HAP-1 (cell line): ENCODE data around the gene LGALS1.
"Not testable (repeated sequence)": the region's sequence is repeated elsewhere in the genome, so short reads cannot be mapped to it uniquely, and the experiment has no call there.

Experiments used
- DNase-seq, 2 experiments: peaks; one replicate each; pipeline ENCODE4 v3.0.0-alpha.2; 2016 to 2020; ENCODE audit warnings: low spot score in 2 of 2
- H3K27me3 ChIP-seq: fragments of 250-450 bp; sonication (Bioruptor Pico); 2 replicates; pipeline ENCODE4 v1.5.1; 2020; ENCODE audit warnings: low read depth, mild to moderate bottlenecking, moderate library complexity
- H3K36me3 ChIP-seq: fragments of 250-450 bp; sonication (Bioruptor Pico); replicated peaks from 2 replicates; pipeline ENCODE4 v1.5.1; 2020; ENCODE audit warnings: mild to moderate bottlenecking
- H3K4me1 ChIP-seq: fragments of 250-450 bp; sonication (Bioruptor Pico); 2 replicates; pipeline ENCODE4 v1.5.1; 2020; ENCODE audit warnings: mild to moderate bottlenecking
- H3K4me3 ChIP-seq: fragments of 250-450 bp; sonication (Bioruptor Pico); 2 replicates; pipeline ENCODE4 v1.5.1; 2020; ENCODE audit warnings: mild to moderate bottlenecking, moderate library complexity
- H3K9me3 ChIP-seq: fragments of 250-450 bp; sonication (Bioruptor Pico); 2 replicates; pipeline ENCODE4 v1.5.1; 2020; ENCODE audit warnings: mild to moderate bottlenecking, moderate library complexity
- in situ Hi-C: fragments of 300-500 bp; cut with MboI; formaldehyde crosslinking; loops from 3 replicates; pipeline ENCODE4 v1.14.3; 2020; ENCODE audit warnings: low sequenced_read_pairs, inconsistent platforms, mixed read lengths

Gene LGALS1

GRCh38 chr22:37697538-37697835 lies 22.1 kb downstream of the LGALS1 start:
- no peaks in the 10 kb centered on the region for H3K9me3 ChIP-seq
- H3K4me1 ChIP-seq = peaks cover 5% of the 10 kb centered on the region
- no peaks in the 10 kb centered on the region for H3K27me3 ChIP-seq
- no peak for DNase-seq
- H3K36me3 ChIP-seq = peaks cover 15% of the 10 kb centered on the region
- no peak overlapping the region for H3K4me3 ChIP-seq
- in situ Hi-C loops = no loop called here

GRCh38 chr22:37701141-37701786 lies 25.8 kb downstream of the LGALS1 start:
- Histone ChIP-seq H3K4me3 (no peak overlapping the region), H3K4me1 (peaks cover 5% of the 10 kb centered on the region), H3K9me3 (no peaks in the 10 kb centered on the region), H3K36me3 (no peaks in the 10 kb centered on the region), H3K27me3 (no peaks in the 10 kb centered on the region)
- in situ Hi-C loops = no loop called here
- no peak for DNase-seq

GRCh38 chr22:37703906-37704305 lies 28.5 kb downstream of the LGALS1 start:
- Histone ChIP-seq H3K27me3 (no peaks in the 10 kb centered on the region), H3K4me1 (no peaks in the 10 kb centered on the region), H3K9me3 (no peaks in the 10 kb centered on the region), H3K4me3 (no peak overlapping the region), H3K36me3 (no peaks in the 10 kb centered on the region)
- in situ Hi-C loops = no loop called here
- no peak for DNase-seq

GRCh38 chr22:37704645-37705044 lies 29.2 kb downstream of the LGALS1 start:
- Histone ChIP-seq H3K9me3 (no peaks in the 10 kb centered on the region), H3K4me3 (no peak overlapping the region), H3K36me3 (no peaks in the 10 kb centered on the region), H3K4me1 (no peaks in the 10 kb centered on the region), H3K27me3 (no peaks in the 10 kb centered on the region)
- in situ Hi-C loops = no loop called here
- no peak for DNase-seq

- in situ Hi-C loops = no loop called here
- H3K4me1 ChIP-seq = no peaks in the 10 kb centered on the region
- no peak for DNase-seq
- H3K4me3 ChIP-seq = no peak overlapping the region
- H3K27me3 ChIP-seq = no peaks in the 10 kb centered on the region
- no peaks in the 10 kb centered on the region for H3K36me3 ChIP-seq
- no peaks in the 10 kb centered on the region for H3K9me3 ChIP-seq
Measured at GRCh38 chr22:37705205-37705604, 29.8 kb downstream of the LGALS1 start.

DNA sequence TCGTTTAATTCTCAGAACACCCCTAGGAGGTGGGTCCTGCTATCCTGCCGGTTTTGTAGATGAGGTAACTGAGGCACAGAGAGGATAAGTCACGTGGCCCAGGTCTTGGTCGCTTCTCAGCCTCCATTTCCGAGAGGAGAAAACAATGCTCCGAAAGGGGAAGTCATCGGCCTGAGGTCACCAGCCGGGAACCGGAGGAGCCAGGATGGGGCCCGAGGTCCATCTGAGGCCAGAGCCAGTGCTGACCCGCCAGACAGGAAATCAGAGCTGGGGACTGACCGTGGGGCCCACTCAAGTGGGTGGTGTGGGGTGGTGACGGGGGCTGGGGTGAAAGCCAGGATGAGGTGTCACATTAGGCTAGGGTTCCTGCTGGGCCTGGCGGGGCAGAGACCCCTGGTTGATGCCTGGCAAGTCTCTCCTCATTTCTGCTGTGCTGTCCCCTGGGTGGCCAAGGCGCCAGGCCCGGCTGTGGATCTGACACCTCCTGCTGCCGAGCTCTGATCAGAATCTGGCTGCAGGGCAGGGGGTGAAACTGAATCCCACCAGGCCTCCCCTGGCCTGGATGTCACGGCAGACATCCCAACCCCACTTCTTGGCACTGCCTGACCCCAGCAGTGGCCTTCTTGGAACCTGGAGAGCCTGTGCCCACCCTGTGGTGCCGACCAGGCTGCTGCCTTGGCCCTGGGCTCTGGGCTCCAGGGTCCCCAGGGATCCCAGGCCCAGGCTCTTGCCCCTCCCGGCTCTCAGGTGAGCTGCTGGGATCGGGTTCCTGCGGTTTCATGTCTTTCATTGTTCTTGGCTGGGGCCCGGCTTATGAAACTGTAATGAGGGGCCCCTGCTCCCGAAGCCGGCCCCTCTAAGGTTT lies 33.4 kb downstream of the LGALS1 start:
- Histone ChIP-seq H3K4me3 (no peak overlapping the region), H3K9me3 (no peaks in the 10 kb centered on the region), H3K4me1 (no peaks in the 10 kb centered on the region), H3K27me3 (no peaks in the 10 kb centered on the region), H3K36me3 (no peaks in the 10 kb centered on the region)
- DNase-seq = no peak
- in situ Hi-C loops = no loop called here

DNA sequence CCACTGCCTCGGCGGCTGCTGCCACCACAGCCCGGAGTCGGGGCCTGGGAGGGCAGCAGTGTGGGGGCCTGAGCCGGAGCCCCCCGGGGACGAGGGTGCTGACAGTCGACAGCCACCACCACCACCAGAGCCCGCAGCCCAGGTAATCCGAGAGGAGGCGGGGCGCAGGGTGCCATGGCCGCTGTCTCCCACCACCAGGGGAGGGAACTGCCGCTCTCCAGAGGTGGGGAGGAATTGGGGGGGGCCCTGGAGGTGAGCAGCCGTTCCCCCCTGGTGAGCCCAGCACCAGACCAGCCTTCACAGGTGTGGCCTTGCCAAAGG lies 34.0 kb downstream of the LGALS1 start:
- DNase-seq = no peak
- Histone ChIP-seq H3K4me3 (no peak overlapping the region), H3K27me3 (no peaks in the 10 kb centered on the region), H3K4me1 (no peaks in the 10 kb centered on the region), H3K36me3 (no peaks in the 10 kb centered on the region), H3K9me3 (no peaks in the 10 kb centered on the region)
- in situ Hi-C loops = no loop called here

GRCh38 chr22:37710675-37711074 lies 35.2 kb downstream of the LGALS1 start:
- in situ Hi-C loops = no loop called here
- no peaks in the 10 kb centered on the region for H3K9me3 ChIP-seq
- no peaks in the 10 kb centered on the region for H3K36me3 ChIP-seq
- H3K4me3 ChIP-seq = no peak overlapping the region
- no peaks in the 10 kb centered on the region for H3K27me3 ChIP-seq
- no peak for DNase-seq
- H3K4me1 ChIP-seq = no peaks in the 10 kb centered on the region

DNA sequence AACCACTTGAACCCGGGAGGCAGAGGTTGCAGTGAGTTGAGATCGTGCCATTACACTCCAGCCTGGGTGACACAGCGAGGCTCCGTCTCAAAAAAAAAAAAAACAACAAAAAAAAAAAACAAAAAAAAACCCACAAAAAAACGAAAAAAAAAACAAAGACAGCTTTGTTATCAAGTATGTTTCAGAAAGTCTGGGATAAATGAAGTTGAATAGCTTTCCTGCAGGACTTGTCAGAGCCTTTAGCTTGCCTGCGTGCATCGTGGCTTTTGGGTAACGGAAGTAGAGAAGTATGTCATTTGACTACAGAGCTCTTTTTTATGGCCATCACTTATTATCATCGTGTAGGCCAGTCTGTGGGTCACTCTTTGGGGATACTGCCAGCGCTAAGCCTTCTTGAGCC lies 36.1 kb downstream of the LGALS1 start:
- no peak for DNase-seq
- no peaks in the 10 kb centered on the region for H3K36me3 ChIP-seq
- H3K4me3 ChIP-seq = no peak overlapping the region
- H3K4me1 ChIP-seq = no peaks in the 10 kb centered on the region
- no peaks in the 10 kb centered on the region for H3K27me3 ChIP-seq
- in situ Hi-C loops = no loop called here
- no peaks in the 10 kb centered on the region for H3K9me3 ChIP-seq

GRCh38 chr22:37713761-37714160 lies 38.3 kb downstream of the LGALS1 start:
- in situ Hi-C loops = no loop called here
- Histone ChIP-seq H3K27me3 (no peaks in the 10 kb centered on the region), H3K4me3 (no peak overlapping the region), H3K4me1 (no peaks in the 10 kb centered on the region), H3K9me3 (no peaks in the 10 kb centered on the region), H3K36me3 (no peaks in the 10 kb centered on the region)
- DNase-seq = no peak

DNA sequence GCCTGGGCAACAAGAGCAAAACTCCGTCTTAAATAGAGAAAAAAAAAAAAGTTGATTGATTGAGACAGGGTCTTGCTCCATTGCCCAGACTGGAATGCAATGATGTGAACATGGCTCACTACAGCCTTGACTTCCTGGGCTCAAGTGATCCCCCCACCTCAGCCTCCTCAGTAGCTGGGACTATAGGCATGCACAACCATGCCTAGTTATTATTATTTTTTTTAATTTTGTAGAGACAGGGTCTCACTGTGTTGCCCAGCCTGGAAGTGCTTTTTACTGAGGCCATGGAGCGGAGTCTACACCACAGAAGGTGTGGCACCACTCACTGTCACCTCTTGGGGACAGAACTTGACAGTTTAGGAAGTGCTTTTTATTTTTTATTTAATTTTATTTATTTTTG lies 39.2 kb downstream of the LGALS1 start:
- Histone ChIP-seq H3K36me3 (no peaks in the 10 kb centered on the region), H3K9me3 (no peaks in the 10 kb centered on the region), H3K27me3 (no peaks in the 10 kb centered on the region), H3K4me3 (no peak overlapping the region), H3K4me1 (no peaks in the 10 kb centered on the region)
- DNase-seq = no peak
- in situ Hi-C loops = no loop called here

DNA sequence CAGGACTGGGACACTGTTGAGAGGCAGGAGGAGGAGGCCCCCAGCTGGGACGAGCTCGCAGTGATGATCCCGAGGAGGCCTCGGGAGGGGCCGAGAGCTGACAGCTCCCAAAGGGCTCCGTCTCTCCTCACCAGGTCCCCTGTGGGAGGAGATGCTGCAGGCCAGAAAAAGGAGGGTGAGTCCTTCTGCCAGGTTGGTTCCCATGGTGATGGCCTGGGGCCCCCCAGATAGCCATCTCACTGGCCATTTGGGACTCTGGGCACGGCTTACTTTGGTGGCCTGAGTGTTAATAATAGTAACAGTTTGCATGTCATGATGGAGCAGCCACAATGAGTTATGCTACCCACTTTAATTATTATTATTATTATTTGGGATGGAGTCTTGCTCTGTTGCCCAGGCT lies 40.3 kb downstream of the LGALS1 start:
- H3K4me3 ChIP-seq = no peak overlapping the region
- DNase-seq = no peak
- no peaks in the 10 kb centered on the region for H3K27me3 ChIP-seq
- H3K36me3 ChIP-seq = no peaks in the 10 kb centered on the region
- H3K9me3 ChIP-seq = no peaks in the 10 kb centered on the region
- H3K4me1 ChIP-seq = no peaks in the 10 kb centered on the region
- in situ Hi-C loops = no loop called here

DNA sequence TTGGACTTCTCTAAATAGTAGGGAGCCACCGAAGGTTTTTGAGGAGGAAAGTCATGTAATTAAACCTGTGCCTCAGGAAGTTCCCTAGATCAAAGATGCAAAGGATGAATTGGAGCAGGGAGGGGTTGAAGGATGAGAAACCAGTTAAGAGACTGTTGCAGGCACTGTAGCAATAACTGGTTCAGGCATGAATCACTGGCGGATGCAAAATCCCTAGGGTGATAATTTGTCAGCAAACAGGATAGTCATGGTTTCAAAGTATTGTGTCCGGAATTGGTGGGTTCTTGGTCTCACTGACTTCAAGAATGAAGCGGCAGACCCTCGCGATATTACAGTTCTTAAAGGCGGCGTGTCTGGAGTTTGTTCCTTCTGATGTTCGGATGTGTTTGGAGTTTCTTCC lies 41.3 kb downstream of the LGALS1 start:
- no peaks in the 10 kb centered on the region for H3K9me3 ChIP-seq
- no peak overlapping the region for H3K4me3 ChIP-seq
- in situ Hi-C loops = no loop called here
- H3K36me3 ChIP-seq = no peaks in the 10 kb centered on the region
- no peaks in the 10 kb centered on the region for H3K27me3 ChIP-seq
- no peaks in the 10 kb centered on the region for H3K4me1 ChIP-seq
- no peak for DNase-seq

GRCh38 chr22:37717235-37717634 lies 41.8 kb downstream of the LGALS1 start:
- H3K9me3 ChIP-seq, H3K27me3 ChIP-seq, DNase-seq, in situ Hi-C loops, H3K4me3 ChIP-seq, H3K36me3 ChIP-seq, H3K4me1 ChIP-seq: not testable (repeated sequence)
